H54 (cell line): Measurements from ENCODE around the gene GDI1.

ENCODE experiments used
- DNase-seq: peaks from one replicate; pipeline ENCODE4 v3.0.0; 2011; ENCODE audit warnings: low spot score, mixed read lengths; ENCODE audit not compliant: insufficient read length
- FAIRE-seq: peaks from 3 replicates; lab custom pipeline; 2011; peaks lifted over from hg19 to GRCh38; lab: Jason Lieb, UNC
- POLR2A ChIP-seq: IDR thresholded peaks from 2 replicates; pipeline ENCODE4 v1.6.1; 2011; ENCODE audit warnings: low read depth, mild to moderate bottlenecking, low read length

GDI1 gene

GRCh38 chrX:154490414-154491083 lies 53.6 kb downstream of the GDI1 start, which contains the start of gene SLC10A3:
TSS of gene SLC10A3 (minus strand) at chrX:154490629. CDS start at chrX:154488940, 1,689 bp downstream.
- peak; percentile 93 for TF ChIP-seq POLR2A

More at GRCh38 chrX:154490414-154491083, 53.6 kb downstream of the GDI1 start, which contains the start of gene SLC10A3:
- FAIRE-seq (no peak), DNase-seq (peak; percentile 95)
